ENCODE measurements around the gene SCLT1. TPM values are rescaled to one million over a fixed set of nuclear protein-coding genes. Genes with fewer than 3 reads are reported as not detected.

SCLT1 gene
- total RNA-seq, 4 donors from 2014 or later, result 6.7 to 19.1 (median 13.5) TPM

DNA sequence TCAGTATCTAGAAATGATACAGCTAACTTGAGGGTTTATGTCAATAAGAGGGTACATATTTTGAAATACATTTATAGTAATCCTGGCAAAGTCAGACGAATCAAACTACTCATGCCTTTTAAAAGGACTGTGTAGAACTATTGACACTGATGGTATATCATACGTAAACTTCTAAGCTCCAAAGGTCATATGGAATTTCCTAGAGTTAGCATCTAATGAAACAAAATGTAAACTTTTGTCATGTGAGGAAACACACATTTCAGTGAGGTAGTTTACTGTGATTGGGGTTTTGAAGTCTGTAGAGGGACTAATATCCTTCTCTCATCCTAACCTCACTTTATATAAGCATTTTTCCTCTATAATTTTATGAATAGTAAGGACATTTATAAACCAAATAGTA is 138.4 kb downstream of the SCLT1 start:
- DNase-seq, result no peak
- intact Hi-C loops (cut with DNase I), result no loop called here
- H3K36me3 ChIP-seq, result peaks cover 0 to 13% (median 0%) of the 10 kb centered on the region in 3 donors
- H3K4me1 ChIP-seq, result no peaks in the 10 kb centered on the region
- H3K4me3 ChIP-seq, result no peak overlapping the region
- TF ChIP-seq, protein P1, sequence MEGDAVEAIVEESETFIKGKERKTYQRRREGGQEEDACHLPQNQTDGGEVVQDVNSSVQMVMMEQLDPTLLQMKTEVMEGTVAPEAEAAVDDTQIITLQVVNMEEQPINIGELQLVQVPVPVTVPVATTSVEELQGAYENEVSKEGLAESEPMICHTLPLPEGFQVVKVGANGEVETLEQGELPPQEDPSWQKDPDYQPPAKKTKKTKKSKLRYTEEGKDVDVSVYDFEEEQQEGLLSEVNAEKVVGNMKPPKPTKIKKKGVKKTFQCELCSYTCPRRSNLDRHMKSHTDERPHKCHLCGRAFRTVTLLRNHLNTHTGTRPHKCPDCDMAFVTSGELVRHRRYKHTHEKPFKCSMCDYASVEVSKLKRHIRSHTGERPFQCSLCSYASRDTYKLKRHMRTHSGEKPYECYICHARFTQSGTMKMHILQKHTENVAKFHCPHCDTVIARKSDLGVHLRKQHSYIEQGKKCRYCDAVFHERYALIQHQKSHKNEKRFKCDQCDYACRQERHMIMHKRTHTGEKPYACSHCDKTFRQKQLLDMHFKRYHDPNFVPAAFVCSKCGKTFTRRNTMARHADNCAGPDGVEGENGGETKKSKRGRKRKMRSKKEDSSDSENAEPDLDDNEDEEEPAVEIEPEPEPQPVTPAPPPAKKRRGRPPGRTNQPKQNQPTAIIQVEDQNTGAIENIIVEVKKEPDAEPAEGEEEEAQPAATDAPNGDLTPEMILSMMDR (IDR thresholded peaks at IDR 0.05), result no peak
- TF ChIP-seq POLR2A (IDR thresholded peaks at IDR 0.05), result no peak
- H3K9me3 ChIP-seq, result no peaks in the 10 kb centered on the region
- H3K27me3 ChIP-seq, result no peaks in the 10 kb centered on the region
- no peak overlapping the region for H3K27ac ChIP-seq
- 80 to 91% methylated on average over 2 of the region's 2 CpGs for WGBS, 2 donors

- 76 to 87% methylated on average over 2 of the region's 2 CpGs for WGBS, 2 donors
- H3K4me1 ChIP-seq, result no peaks in the 10 kb centered on the region
- TF ChIP-seq, protein P1 (IDR thresholded peaks at IDR 0.05), result no peak
- no peak for TF ChIP-seq POLR2A (IDR thresholded peaks at IDR 0.05)
- H3K9me3 ChIP-seq, result no peaks in the 10 kb centered on the region
- no peak overlapping the region for H3K4me3 ChIP-seq
- no peak for DNase-seq
- no peaks in the 10 kb centered on the region for H3K27me3 ChIP-seq
- intact Hi-C loops (cut with DNase I), result no loop called here
- H3K27ac ChIP-seq, result no peak overlapping the region
- peaks cover 0 to 18% (median 0%) of the 10 kb centered on the region in 3 donors for H3K36me3 ChIP-seq
These were observed 142.0 kb downstream of the SCLT1 start for GRCh38 chr4:128951316-128951715.

- H3K4me1 ChIP-seq, result no peaks in the 10 kb centered on the region
- H3K4me3 ChIP-seq, result no peak overlapping the region
- no peaks in the 10 kb centered on the region for H3K27me3 ChIP-seq
- peaks cover 0 to 18% (median 0%) of the 10 kb centered on the region in 3 donors for H3K36me3 ChIP-seq
- no peaks in the 10 kb centered on the region for H3K9me3 ChIP-seq
- no peak for TF ChIP-seq POLR2A (IDR thresholded peaks at IDR 0.05)
- TF ChIP-seq, protein P1 (IDR thresholded peaks at IDR 0.05), result no peak
- no peak for DNase-seq
- no peak overlapping the region for H3K27ac ChIP-seq
- 89 to 93% methylated on average over 2 of the region's 2 CpGs for WGBS, 2 donors
- intact Hi-C loops (cut with DNase I), result no loop called here
These were observed 142.5 kb downstream of the SCLT1 start for GRCh38 chr4:128950796-128951195.

- peaks cover 0 to 36% (median 0%) of the 10 kb centered on the region in 3 donors for H3K36me3 ChIP-seq
- no peaks in the 10 kb centered on the region for H3K9me3 ChIP-seq
- TF ChIP-seq, protein P1 (IDR thresholded peaks at IDR 0.05), result no peak
- WGBS, 2 donors, result 92 to 100% methylated on average over 3 of the region's 3 CpGs
- H3K4me1 ChIP-seq, result no peaks in the 10 kb centered on the region
- no peak overlapping the region for H3K4me3 ChIP-seq
- H3K27ac ChIP-seq, result no peak overlapping the region
- intact Hi-C loops (cut with DNase I), result no loop called here
- DNase-seq, result no peak
- no peaks in the 10 kb centered on the region for H3K27me3 ChIP-seq
These were observed 146.4 kb downstream of the SCLT1 start for GRCh38 chr4:128946916-128947315.

DNA sequence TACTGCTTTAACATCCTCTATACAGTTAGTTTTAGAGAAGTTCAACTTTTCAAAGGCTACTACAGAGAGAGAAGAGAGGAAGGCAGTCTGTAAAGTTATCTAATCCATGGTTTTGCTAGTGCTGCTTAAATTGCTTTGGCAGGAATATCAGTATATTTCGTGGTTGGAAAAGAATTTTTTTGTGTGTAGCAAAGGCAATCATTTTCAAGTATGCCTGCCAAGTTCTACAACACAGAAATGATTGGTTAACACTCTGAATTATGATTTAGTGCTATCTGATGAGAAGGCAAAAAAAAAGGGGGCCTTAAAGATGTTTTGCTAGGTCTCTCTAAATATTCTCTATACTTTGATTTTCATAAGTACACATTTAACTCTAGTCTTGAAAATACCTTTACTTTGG is 150.7 kb downstream of the SCLT1 start:
- DNase-seq, result no peak
- WGBS, 2 donors, result 21 to 43% methylated on average over 1 of the region's 1 CpG

DNA sequence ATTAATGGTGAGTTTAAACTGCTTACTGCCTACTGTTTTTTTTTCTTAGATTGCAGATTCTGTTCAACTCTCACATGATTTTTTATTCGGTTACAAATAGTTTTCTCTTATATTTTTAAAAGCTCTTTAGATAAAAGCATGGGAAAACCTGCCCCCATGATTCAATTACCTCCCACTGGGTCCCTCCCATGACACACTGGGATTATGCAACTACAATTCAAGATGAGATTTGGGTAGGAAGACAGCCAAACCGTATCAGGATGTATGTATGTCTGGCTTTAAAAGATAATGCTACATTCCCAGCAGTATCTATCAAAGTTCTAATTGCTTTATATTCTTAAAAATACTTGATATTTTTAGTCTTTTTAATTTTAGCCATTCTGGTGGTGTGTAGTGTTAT is 152.4 kb downstream of the SCLT1 start:
- 84 to 91% methylated on average over 2 of the region's 2 CpGs for WGBS, 2 donors

More for the DNA sequence above, 150.7 kb downstream of the SCLT1 start:
- no peak overlapping the region for H3K27ac ChIP-seq
- intact Hi-C loops (cut with DNase I), result no loop called here
- no peaks in the 10 kb centered on the region for H3K27me3 ChIP-seq
- peaks cover 0 to 54% (median 0%) of the 10 kb centered on the region in 3 donors for H3K36me3 ChIP-seq
- no peak overlapping the region for H3K4me3 ChIP-seq
- TF ChIP-seq POLR2A (IDR thresholded peaks at IDR 0.05), result no peak
- no peaks in the 10 kb centered on the region for H3K9me3 ChIP-seq
- no peaks in the 10 kb centered on the region for H3K4me1 ChIP-seq

More for the DNA sequence above, 152.4 kb downstream of the SCLT1 start:
- H3K4me1 ChIP-seq, result no peaks in the 10 kb centered on the region
- H3K27ac ChIP-seq, result no peak overlapping the region
- no peak for DNase-seq
- H3K36me3 ChIP-seq, result peaks cover 0 to 53% (median 0%) of the 10 kb centered on the region in 3 donors
- no peak overlapping the region for H3K4me3 ChIP-seq
- no peaks in the 10 kb centered on the region for H3K27me3 ChIP-seq
- intact Hi-C loops (cut with DNase I), result no loop called here
- no peak for TF ChIP-seq POLR2A (IDR thresholded peaks at IDR 0.05)
- TF ChIP-seq, protein P1 (IDR thresholded peaks at IDR 0.05), result no peak
- no peaks in the 10 kb centered on the region for H3K9me3 ChIP-seq
